ENCODE measurements around the gene CYB5R3.

- TF ChIP-seq TCF12 (IDR thresholded peaks at IDR 0.05) (no peak), CTCF (IDR thresholded peaks at IDR 0.05) (no peak), POLR2AphosphoS5 (IDR thresholded peaks at IDR 0.05; ENCODE audit: low read depth, low read length) (no peak)
Observed at GRCh38 chr22:42630901-42631602, 18.1 kb downstream of the CYB5R3 start.

All from SK-N-SH (cell line).